ENCODE measurements around the gene NOTCH2. TPM values are rescaled to one million over a fixed set of nuclear protein-coding genes. Genes with fewer than 3 reads are reported as not detected.

NOTCH2 gene
- total RNA-seq, 1 experiment from 2014 or later: 62.9 TPM

DNA sequence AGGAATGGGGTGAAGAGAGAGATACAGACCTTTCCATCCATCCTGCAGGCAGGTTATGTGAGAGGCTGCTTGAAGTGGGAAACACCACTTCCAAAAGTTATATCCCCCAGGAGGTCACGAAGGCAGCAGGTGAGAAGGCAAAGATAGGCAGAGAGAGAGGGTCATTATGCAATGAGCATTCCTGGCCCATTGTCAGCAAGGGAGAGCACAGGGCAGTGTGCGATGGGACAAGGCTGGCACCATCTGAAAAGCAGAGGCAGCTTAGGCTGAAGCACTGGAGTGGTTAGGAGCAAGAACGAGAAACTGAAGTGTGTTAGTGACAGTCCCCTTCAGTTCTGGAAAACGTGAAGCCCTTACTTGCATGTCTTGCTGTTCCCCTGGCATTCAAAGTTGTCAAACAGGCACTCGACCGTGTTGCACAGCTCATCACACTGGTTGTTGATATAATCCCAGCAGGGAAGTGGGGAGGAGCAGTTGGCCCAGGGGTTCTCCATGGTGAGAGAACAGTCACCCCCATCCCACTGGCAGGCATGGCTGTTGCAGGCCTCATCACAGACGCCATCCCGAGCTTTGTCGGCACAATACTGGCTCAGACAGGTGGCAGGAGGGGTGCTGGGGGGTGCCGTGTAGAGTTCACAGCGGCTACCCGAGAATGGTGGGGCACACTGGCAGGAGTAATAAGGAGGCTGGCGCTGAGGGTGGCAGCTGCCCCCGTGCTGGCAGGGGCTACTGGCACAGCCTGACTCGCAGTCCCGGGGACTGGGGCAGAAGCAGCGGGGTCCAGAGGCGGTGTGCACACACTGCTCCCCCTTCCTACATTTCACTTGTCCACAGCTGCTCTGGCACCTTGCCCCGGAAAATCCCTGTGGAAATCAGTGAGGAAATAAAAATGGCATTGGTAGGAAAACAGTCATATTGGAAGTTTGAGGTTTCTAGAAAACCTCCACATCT is 144.2 kb downstream of the NOTCH2 start:
- BruUV-seq (replicated peaks): no TSS peak
- H3K9me3 ChIP-seq (ENCODE audit: control insufficient read depth in 1 of 2, insufficient read depth in 1 of 2, low read depth in 1 of 2, low read length in 2 of 2): no peaks in the 10 kb centered on the region
- H3K4me3 ChIP-seq (replicated peaks in 1 of 2; ENCODE audit: low read depth in 1 of 2, low read length in 2 of 2): no peak overlapping the region
- H2AFZ ChIP-seq (ENCODE audit: low read depth, low read length, poor library complexity, severe bottlenecking): no peak overlapping the region
- no peaks in the 10 kb centered on the region for H3K79me2 ChIP-seq (ENCODE audit: insufficient read depth, low read length)
- RAD21 ChIA-PET (ENCODE audit: low non-redundant PET in 1 of 2, low total read pairs in 2 of 2, uncharacterized antibody in 2 of 2, unreplicated experiment in 2 of 2): no interaction called here
- no peak overlapping the region for H3K9ac ChIP-seq (ENCODE audit: low read length)
- intact Hi-C loops (cut with micrococcal nuclease): no loop called here
- ATAC-seq (no peak), DNase-seq (ENCODE audit: low read depth, low spot score) (no peak)
- H3K9me2 ChIP-seq (ENCODE audit: insufficient read depth): no peaks in the 10 kb centered on the region
- H3K4me2 ChIP-seq (ENCODE audit: low read length): no peak overlapping the region
- H3K27ac ChIP-seq (ENCODE audit: low read depth, low read length): no peak overlapping the region
- no peaks in the 10 kb centered on the region for H4K20me1 ChIP-seq (ENCODE audit: insufficient read depth)
- no peaks in the 10 kb centered on the region for H3K4me1 ChIP-seq (ENCODE audit: control insufficient read depth in 1 of 2, insufficient read depth in 2 of 2, low read length in 2 of 2)
- POLR2A ChIA-PET: no interaction called here
- CTCF ChIA-PET: no interaction called here
- no peaks in the 10 kb centered on the region for H3K27me3 ChIP-seq (ENCODE audit: insufficient read depth, low read length)
- no peak for TF ChIP-seq CEBPB (IDR thresholded peaks at IDR 0.05; ENCODE audit: low read depth)
- TF ChIP-seq ZNF274 (IDR thresholded peaks at IDR 0.05; ENCODE audit: low read depth, low read length): no peak
- TF ChIP-seq MAX (IDR thresholded peaks at IDR 0.05): no peak
- TF ChIP-seq POLR2AphosphoS5 (IDR thresholded peaks at IDR 0.05; ENCODE audit: low read depth, low read length): no peak
- no peak for TF ChIP-seq FOSL1 (IDR thresholded peaks at IDR 0.05; ENCODE audit: low read depth)
- TF ChIP-seq CBX3 (IDR thresholded peaks at IDR 0.05; ENCODE audit: low read depth): no peak
- no peak for TF ChIP-seq EZH2phosphoT487 (IDR thresholded peaks at IDR 0.05; ENCODE audit: borderline replicate concordance)
- no peak for TF ChIP-seq YY1 (IDR thresholded peaks at IDR 0.05; ENCODE audit: extremely low read depth, insufficient replicate concordance, low read depth, low read length)
- TF ChIP-seq ATF3 (IDR thresholded peaks at IDR 0.05): no peak
- TF ChIP-seq CTCF (IDR thresholded peaks at IDR 0.05 in 2 of 3, conservative IDR thresholded peaks at IDR 0.05 in 1 of 3; ENCODE audit: borderline replicate concordance in 1 of 3, insufficient read depth in 1 of 3, low read depth in 2 of 3, low read length in 2 of 3): no peak
- TF ChIP-seq TCF7L2 (IDR thresholded peaks at IDR 0.05; ENCODE audit: borderline replicate concordance, extremely low read depth, insufficient read depth, insufficient read length): no peak
- no peak for TF ChIP-seq SIN3A (IDR thresholded peaks at IDR 0.05; ENCODE audit: low read depth)
- TF ChIP-seq EGR1 (IDR thresholded peaks at IDR 0.05; ENCODE audit: low read depth): no peak
- no peak for TF ChIP-seq ZFX (IDR thresholded peaks at IDR 0.05)
- TF ChIP-seq, protein P1, sequence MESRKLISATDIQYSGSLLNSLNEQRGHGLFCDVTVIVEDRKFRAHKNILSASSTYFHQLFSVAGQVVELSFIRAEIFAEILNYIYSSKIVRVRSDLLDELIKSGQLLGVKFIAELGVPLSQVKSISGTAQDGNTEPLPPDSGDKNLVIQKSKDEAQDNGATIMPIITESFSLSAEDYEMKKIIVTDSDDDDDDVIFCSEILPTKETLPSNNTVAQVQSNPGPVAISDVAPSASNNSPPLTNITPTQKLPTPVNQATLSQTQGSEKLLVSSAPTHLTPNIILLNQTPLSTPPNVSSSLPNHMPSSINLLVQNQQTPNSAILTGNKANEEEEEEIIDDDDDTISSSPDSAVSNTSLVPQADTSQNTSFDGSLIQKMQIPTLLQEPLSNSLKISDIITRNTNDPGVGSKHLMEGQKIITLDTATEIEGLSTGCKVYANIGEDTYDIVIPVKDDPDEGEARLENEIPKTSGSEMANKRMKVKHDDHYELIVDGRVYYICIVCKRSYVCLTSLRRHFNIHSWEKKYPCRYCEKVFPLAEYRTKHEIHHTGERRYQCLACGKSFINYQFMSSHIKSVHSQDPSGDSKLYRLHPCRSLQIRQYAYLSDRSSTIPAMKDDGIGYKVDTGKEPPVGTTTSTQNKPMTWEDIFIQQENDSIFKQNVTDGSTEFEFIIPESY (IDR thresholded peaks at IDR 0.05; ENCODE audit: extremely low read depth, insufficient replicate concordance, low read length): no peak
- TF ChIP-seq SP1 (IDR thresholded peaks at IDR 0.05; ENCODE audit: low read depth): no peak
- TF ChIP-seq RAD21 (IDR thresholded peaks at IDR 0.05; ENCODE audit: low read depth): no peak
- TF ChIP-seq ELF1 (IDR thresholded peaks at IDR 0.05; ENCODE audit: borderline replicate concordance, low read depth): no peak
- no peak for TF ChIP-seq POLR2A (IDR thresholded peaks at IDR 0.05; ENCODE audit: borderline replicate concordance, extremely low read depth, insufficient read depth, insufficient read length)
- TF ChIP-seq JUND (IDR thresholded peaks at IDR 0.05): no peak
- H3K36me3 ChIP-seq (ENCODE audit: control insufficient read depth in 1 of 2, insufficient read depth in 2 of 2, low read length in 2 of 2): peaks cover 14 to 20% of the 10 kb centered on the region in 2 experiments

Measured in HCT116 (cell line).